GM12878 (cell line): ENCODE results near the gene ATP10A. TPM values are rescaled to one million over a fixed set of nuclear protein-coding genes. Genes with fewer than 3 reads are reported as not detected.

Experiments used
- ATAC-seq: fragments of 200-7000 bp; cut with Tn5 transposase; 3 replicates; pipeline ENCODE4 v1.9.1; 2020; ENCODE audit warnings: mild to moderate bottlenecking, moderate library complexity
- BruUV-seq: library from RNA; stranded (reverse); fragments of 400-500 nt; replicated peaks from 2 replicates; lab custom pipeline; 2021; lab: Mats Ljungman, UMichigan
- CTCF ChIA-PET: fragments of 300-600 bp; sonication (Branson Sonifier 250); formaldehyde crosslinking; extraction: SDS; loops from one replicate; lab custom pipeline; 2021; ENCODE audit warnings: inconsistent platforms; lab: Yijun Ruan, JAX
- POLR2A ChIA-PET: fragments of 350-600 bp; formaldehyde crosslinking; extraction: SDS; loops from one replicate; lab custom pipeline; 2021; ENCODE audit warnings: inconsistent platforms; lab: Charles Lee
- RAD21 ChIA-PET: fragments of 300-600 bp; sonication (Branson Sonifier 250); formaldehyde crosslinking; loops from one replicate; lab custom pipeline; 2023; ENCODE audit warnings: antibody characterized with exemption; ENCODE audit not compliant: unreplicated experiment; lab: Charles Lee
- SMC1A ChIA-PET: fragments of 300-600 bp; sonication (Branson Sonifier 250); formaldehyde crosslinking; loops from one replicate; lab custom pipeline; 2023; ENCODE audit not compliant: unreplicated experiment, uncharacterized antibody; lab: Charles Lee
- DNase-seq: peaks from one replicate; pipeline ENCODE4 v3.0.0-alpha.2; 2011; ENCODE audit warnings: low read depth, low spot score
- FAIRE-seq: peaks from 3 replicates; lab custom pipeline; 2011; peaks lifted over from hg19 to GRCh38; lab: Jason Lieb, UNC
- H2AFZ ChIP-seq: 2 replicates; pipeline ENCODE4 v1.6.0; 2011; ENCODE audit warnings: low read depth, low read length, control low read depth; ENCODE audit not compliant: control insufficient read depth
- H3K27ac ChIP-seq: 2 replicates; pipeline ENCODE4 v1.5.1; 2011; ENCODE audit warnings: control low read depth; ENCODE audit not compliant: control insufficient read depth, insufficient read depth
- H3K27me3 ChIP-seq, 2 experiments: replicated peaks in 1 of 2; 2 replicates each; pipeline versions ENCODE4 v1.6.0 to v1.6.1; 2011; ENCODE audit warnings: low read length in 1 of 2; ENCODE audit not compliant: control insufficient read depth in 2 of 2, insufficient read depth in 2 of 2
- H3K36me3 ChIP-seq, 2 experiments: 2 replicates each; pipeline ENCODE4 v1.5.1; 2011; ENCODE audit warnings: low read length in 1 of 2; ENCODE audit not compliant: control insufficient read depth in 2 of 2, insufficient read depth in 2 of 2
- H3K4me1 ChIP-seq: 2 replicates; pipeline ENCODE4 v1.6.1; 2011; ENCODE audit warnings: mild to moderate bottlenecking, low read length, moderate library complexity, mixed read lengths; ENCODE audit not compliant: control insufficient read depth, insufficient read depth
- H3K4me2 ChIP-seq: 2 replicates; pipeline ENCODE4 v1.6.0; 2011; ENCODE audit warnings: control low read depth; ENCODE audit not compliant: control insufficient read depth, insufficient read depth
- H3K4me3 ChIP-seq: fragments of 200-600 bp; sonication (generic); 2 replicates; pipeline ENCODE4 v1.5.1; 2016
- H3K79me2 ChIP-seq: 2 replicates; pipeline ENCODE4 v1.6.0; 2011; ENCODE audit warnings: low read length; ENCODE audit not compliant: control insufficient read depth, insufficient read depth
- H3K9ac ChIP-seq: 2 replicates; pipeline ENCODE4 v1.8.0; 2011; ENCODE audit warnings: low read length, control low read depth, mixed read lengths; ENCODE audit not compliant: control insufficient read depth, insufficient read depth
- H3K9me3 ChIP-seq: replicated peaks from 3 replicates; pipeline ENCODE4 v1.5.1; 2011; ENCODE audit warnings: mild to moderate bottlenecking, low read length; ENCODE audit not compliant: control insufficient read depth, insufficient read depth
- H4K20me1 ChIP-seq: 2 replicates; pipeline ENCODE4 v1.6.0; 2011; ENCODE audit not compliant: control insufficient read depth, insufficient read depth
- E2F4 ChIP-seq: IDR thresholded peaks from 2 replicates; pipeline ENCODE4 v1.6.1; 2012; ENCODE audit warnings: low read depth, low read length, improper control_type of control experiment
- EED ChIP-seq: sonication (generic); IDR thresholded peaks from 2 replicates; pipeline ENCODE4 v1.6.1; 2016; ENCODE audit warnings: antibody characterized with exemption, low read depth
- EGR1 ChIP-seq, 2 experiments: IDR thresholded peaks; 1 replicate in 1 of 2; 2 replicates in 1 of 2; pipeline ENCODE4 v1.6.1; 2011 to 2012; ENCODE audit warnings: low read depth in 2 of 2, low read length in 2 of 2, borderline replicate concordance in 1 of 2, mild to moderate bottlenecking in 1 of 2, moderate library complexity in 1 of 2
- ETV6 ChIP-seq, 2 experiments: fragments of 450-650 bp in 1 of 2; IDR thresholded peaks in 1 of 2; conservative IDR thresholded peaks in 1 of 2; 2 replicates each; pipeline ENCODE4 v1.6.1; 2014; ENCODE audit warnings: antibody characterized with exemption in 1 of 2, borderline replicate concordance in 1 of 2, low read depth in 1 of 2, mild to moderate bottlenecking in 1 of 2, moderate library complexity in 1 of 2
- JUNB ChIP-seq: IDR thresholded peaks from 2 replicates; pipeline ENCODE4 v1.6.1; 2016; ENCODE audit warnings: antibody characterized with exemption, mild to moderate bottlenecking
- PML ChIP-seq: IDR thresholded peaks from 2 replicates; pipeline ENCODE4 v1.6.1; 2012; ENCODE audit warnings: low read length, inconsistent platforms
- RUNX3 ChIP-seq: IDR thresholded peaks from 2 replicates; pipeline ENCODE4 v1.6.1; 2012; ENCODE audit warnings: low read length, inconsistent platforms
- SIN3A ChIP-seq: IDR thresholded peaks from 2 replicates; pipeline ENCODE4 v1.6.1; 2012; ENCODE audit warnings: low read depth, low read length, improper control_type of control experiment
- SP1 ChIP-seq: IDR thresholded peaks from one replicate; pipeline ENCODE4 v1.6.1; 2011; ENCODE audit warnings: low read depth, low read length
- TBL1XR1 ChIP-seq: IDR thresholded peaks from 2 replicates; pipeline ENCODE4 v1.6.1; 2012; ENCODE audit warnings: low read depth, low read length, improper control_type of control experiment
- YBX1 ChIP-seq: fragments of 450-650 bp; IDR thresholded peaks from 2 replicates; pipeline ENCODE4 v1.6.1; 2016; ENCODE audit warnings: antibody characterized with exemption
- WGBS: methylation state at CpG from one replicate; pipeline ENCODE4 v1.1.6; 2016; ENCODE audit warnings: low lambda C conversion rate; ENCODE audit not compliant: insufficient replicate concordance, insufficient coverage; ENCODE audit errors: missing lambda C conversion rate; 5-methylcytosine and 5-hydroxymethylcytosine counted together
- in situ Hi-C: fragments of 300-500 bp; cut with MboI; formaldehyde crosslinking; loops from 9 replicates; pipeline ENCODE4 v1.14.3; 2018; ENCODE audit warnings: mixed read lengths
- intact Hi-C: fragments of 100-400 bp; cut with micrococcal nuclease; formaldehyde crosslinking; loops from one replicate; pipeline ENCODE4 v1.14.2; 2022; ENCODE audit not compliant: unreplicated experiment
- polyA plus RNA-seq, 11 experiments: library from polyadenylated mRNA; depleted of rRNA in 4 of 11; unstranded in 6 of 11; stranded (reverse) in 5 of 11; fragments of >200 nt; fragmentation: Nextera tagmentation in 4 of 11; fragmentation: Illumina TruSeq in 1 of 11; extraction: Ambion mirVana in 4 of 11; extraction: Trizol in 1 of 11; gene quantifications; 1 replicate in 1 of 11; 2 replicates in 10 of 11; pipeline versions ENCODE4 v1.2.1 to v1.2.3, GENCODE V29; 2011 to 2016; ENCODE audit warnings: inconsistent platforms in 2 of 11, missing spikeins in 2 of 11, low read depth in 1 of 11
- total RNA-seq, 4 experiments: library from RNA; depleted of rRNA in 3 of 4; stranded (reverse); fragments of >200 nt in 3 of 4; fragmentation: Illumina TruSeq in 1 of 4; extraction: Trizol in 1 of 4; gene quantifications; 2 replicates each; pipeline versions ENCODE4 v1.2.1 to v1.2.3, GENCODE V29; 2013 to 2021
- TF ChIP-seq, protein P1 (sequence below): fragments of 450-650 bp; IDR thresholded peaks from 2 replicates; pipeline ENCODE4 v1.6.1; 2017; ENCODE audit warnings: mild to moderate bottlenecking, moderate library complexity

ATP10A gene
- total and polyA plus RNA-seq, 10 of the 15 experiments (the other 5 are each of a cell fraction or from before 2014, with no cell fraction given), result 0.04 to 1.5 (median 0.31) TPM; not detected in 2

- TF ChIP-seq ETV6 (conservative IDR thresholded peaks at IDR 0.05 in 1 of 2, IDR thresholded peaks at IDR 0.05 in 1 of 2; ENCODE audit: borderline replicate concordance in 1 of 2, low read depth in 1 of 2) (no peak), RUNX3 (no peak), PML (no peak), TBL1XR1 (no peak), E2F4 (no peak), SP1 (no peak)
- TF ChIP-seq, protein P1, sequence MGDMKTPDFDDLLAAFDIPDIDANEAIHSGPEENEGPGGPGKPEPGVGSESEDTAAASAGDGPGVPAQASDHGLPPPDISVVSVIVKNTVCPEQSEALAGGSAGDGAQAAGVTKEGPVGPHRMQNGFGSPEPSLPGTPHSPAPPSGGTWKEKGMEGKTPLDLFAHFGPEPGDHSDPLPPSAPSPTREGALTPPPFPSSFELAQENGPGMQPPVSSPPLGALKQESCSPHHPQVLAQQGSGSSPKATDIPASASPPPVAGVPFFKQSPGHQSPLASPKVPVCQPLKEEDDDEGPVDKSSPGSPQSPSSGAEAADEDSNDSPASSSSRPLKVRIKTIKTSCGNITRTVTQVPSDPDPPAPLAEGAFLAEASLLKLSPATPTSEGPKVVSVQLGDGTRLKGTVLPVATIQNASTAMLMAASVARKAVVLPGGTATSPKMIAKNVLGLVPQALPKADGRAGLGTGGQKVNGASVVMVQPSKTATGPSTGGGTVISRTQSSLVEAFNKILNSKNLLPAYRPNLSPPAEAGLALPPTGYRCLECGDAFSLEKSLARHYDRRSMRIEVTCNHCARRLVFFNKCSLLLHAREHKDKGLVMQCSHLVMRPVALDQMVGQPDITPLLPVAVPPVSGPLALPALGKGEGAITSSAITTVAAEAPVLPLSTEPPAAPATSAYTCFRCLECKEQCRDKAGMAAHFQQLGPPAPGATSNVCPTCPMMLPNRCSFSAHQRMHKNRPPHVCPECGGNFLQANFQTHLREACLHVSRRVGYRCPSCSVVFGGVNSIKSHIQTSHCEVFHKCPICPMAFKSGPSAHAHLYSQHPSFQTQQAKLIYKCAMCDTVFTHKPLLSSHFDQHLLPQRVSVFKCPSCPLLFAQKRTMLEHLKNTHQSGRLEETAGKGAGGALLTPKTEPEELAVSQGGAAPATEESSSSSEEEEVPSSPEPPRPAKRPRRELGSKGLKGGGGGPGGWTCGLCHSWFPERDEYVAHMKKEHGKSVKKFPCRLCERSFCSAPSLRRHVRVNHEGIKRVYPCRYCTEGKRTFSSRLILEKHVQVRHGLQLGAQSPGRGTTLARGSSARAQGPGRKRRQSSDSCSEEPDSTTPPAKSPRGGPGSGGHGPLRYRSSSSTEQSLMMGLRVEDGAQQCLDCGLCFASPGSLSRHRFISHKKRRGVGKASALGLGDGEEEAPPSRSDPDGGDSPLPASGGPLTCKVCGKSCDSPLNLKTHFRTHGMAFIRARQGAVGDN, result no peak
Observed at GRCh38 chr15:25718597-25718996, 144.5 kb downstream of the ATP10A start (continued).

- BruUV-seq, result no TSS peak
- no peak for DNase-seq
- H3K79me2 ChIP-seq, result no peaks in the 10 kb centered on the region
- H3K36me3 ChIP-seq, result no peaks in the 10 kb centered on the region
- 41% methylated on average over 17 of the region's 20 CpGs for whole genome bisulfite sequencing
- peak; percentile 27; the same call in 2 of the 3 replicates for ATAC-seq
- H3K27ac ChIP-seq, result no peak overlapping the region
- no peaks in the 10 kb centered on the region; the same call in 2 of the 3 replicates for H3K9me3 ChIP-seq
- H4K20me1 ChIP-seq, result no peaks in the 10 kb centered on the region
- no peak overlapping the region for H3K4me3 ChIP-seq
- TF ChIP-seq JUNB, result no peak
- no peak for TF ChIP-seq YBX1
- no peak for TF ChIP-seq SIN3A
- TF ChIP-seq EED, result no peak
- no peak for TF ChIP-seq EGR1 (IDR thresholded peaks at IDR 0.05; ENCODE audit: borderline replicate concordance in 1 of 2, low read depth in 2 of 2, low read length in 2 of 2)
- H3K9ac ChIP-seq, result no peak overlapping the region
- POLR2A ChIA-PET, result no interaction called here
- no peak overlapping the region for H3K4me2 ChIP-seq
- no peak overlapping the region for H2AFZ ChIP-seq
- RAD21 ChIA-PET, result no interaction called here
- intact Hi-C loops, result no loop called here
- H3K27me3 ChIP-seq, result no peaks in the 10 kb centered on the region
- H3K4me1 ChIP-seq, result no peaks in the 10 kb centered on the region
- in situ Hi-C loops, result loop anchor here (10.0 kb wide), 2 partner anchors 213 to 227 kb away; no protein-coding TSS in a partner anchor
- FAIRE-seq, result no peak
- CTCF ChIA-PET, result no interaction called here
- SMC1A ChIA-PET, result no interaction called here
Observed at GRCh38 chr15:25718169-25718536, 145.0 kb downstream of the ATP10A start.
